Endothelial cell of hepatic sinusoid (primary cell): ENCODE data around the gene FOXO1.

Experiments used
- in situ Hi-C: cut with HindIII; loops from 2 replicates; pipeline ENCODE4 v1.10.0; 2017; ENCODE audit warnings: low sequenced_read_pairs

FOXO1 gene

DNA sequence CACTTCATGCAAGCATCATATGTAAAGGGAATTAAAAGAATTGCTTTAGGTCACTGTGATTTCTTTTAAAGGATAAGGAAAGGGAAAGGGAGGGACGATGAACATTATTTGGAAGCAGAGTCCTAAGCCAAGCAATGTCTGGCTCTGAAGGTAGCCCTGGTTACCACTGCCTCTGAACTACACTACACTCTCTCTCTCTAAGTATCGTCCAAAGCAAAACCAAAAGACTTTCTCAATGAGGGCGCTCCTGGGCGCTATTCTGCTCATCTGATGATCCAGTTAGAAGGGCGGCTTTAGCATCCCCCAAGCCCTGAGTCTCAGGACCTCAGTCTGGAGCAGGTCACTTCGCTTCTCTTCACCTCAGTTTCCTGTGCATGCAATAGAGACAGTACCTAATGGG is 26.2 kb downstream of the FOXO1 start:
- in situ Hi-C loops, result loop anchor here (10.0 kb wide), 1 partner anchor 55 kb away; no protein-coding TSS in a partner anchor

DNA sequence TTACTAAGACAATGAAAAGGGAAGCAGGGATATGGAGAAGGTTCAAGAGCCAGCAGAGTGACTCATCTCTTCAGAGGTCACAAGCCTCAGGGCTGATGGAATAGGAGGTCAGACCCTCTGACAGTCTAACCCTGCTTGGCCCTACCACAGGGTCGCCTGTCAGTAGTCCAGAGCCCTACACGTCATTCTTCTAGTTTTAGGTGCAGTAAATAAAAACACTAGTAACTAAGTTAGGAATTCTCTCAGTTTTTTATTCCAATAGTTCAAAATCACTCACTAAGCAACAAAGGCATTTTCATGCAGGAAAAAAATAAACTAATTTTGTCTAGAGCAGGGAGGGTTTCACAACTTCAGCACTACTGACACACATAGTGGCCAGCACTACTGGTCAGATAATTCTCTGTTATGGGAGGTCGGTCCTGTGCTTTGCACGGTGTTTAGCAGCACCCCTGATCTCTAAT is 27.2 kb downstream of the FOXO1 start:
- in situ Hi-C loops, result no loop called here

DNA sequence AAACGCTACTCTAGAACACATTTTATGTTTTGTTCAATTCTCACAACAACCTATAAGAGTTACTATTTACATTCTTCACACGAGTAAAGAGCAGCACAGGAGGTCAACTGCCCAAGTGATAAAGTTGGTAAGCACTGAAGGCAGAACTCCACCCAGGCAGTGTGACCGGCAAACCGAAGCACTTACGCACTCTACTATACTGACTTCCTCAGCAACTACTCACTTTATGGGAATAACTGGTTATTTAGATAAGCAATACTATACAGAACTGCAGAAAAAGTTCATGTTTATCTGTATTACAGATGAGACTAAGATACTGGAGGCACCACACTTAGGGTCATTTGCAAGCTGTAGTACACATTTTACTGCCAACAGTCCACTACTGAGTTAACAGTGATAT is 28.8 kb downstream of the FOXO1 start:
- in situ Hi-C loops, result no loop called here

DNA sequence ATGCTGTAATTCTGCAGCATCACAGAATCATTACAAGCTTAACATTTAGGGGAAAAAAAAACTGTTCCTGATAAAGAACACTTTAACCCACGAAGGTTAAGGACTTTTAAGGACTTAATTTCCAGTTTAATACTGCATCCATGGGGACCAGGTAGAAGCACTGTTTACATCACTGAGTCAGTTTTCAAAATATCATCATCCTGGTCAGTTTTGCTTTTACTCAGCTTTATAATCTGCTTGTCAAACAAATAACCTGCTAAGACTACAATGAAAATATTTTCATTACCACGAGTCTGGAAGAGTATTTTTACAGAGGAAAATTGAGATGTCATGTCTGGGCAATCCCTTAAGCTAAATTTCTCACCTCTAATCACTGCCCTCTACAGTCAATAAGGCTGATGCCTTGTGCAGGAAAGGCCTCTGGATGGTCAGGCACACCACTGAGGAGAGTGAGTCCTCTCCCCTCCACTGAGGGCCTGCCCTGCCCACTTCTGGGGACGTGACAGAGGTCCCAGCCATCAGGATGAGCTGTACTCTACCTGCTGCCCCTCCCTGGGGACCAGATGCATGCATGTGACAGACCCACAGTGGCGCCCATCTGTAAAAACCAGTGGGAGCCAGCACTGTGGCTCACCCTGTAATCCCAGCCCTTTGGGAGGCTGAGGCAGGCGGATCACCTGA is 31.0 kb downstream of the FOXO1 start:
- in situ Hi-C loops, result no loop called here

DNA sequence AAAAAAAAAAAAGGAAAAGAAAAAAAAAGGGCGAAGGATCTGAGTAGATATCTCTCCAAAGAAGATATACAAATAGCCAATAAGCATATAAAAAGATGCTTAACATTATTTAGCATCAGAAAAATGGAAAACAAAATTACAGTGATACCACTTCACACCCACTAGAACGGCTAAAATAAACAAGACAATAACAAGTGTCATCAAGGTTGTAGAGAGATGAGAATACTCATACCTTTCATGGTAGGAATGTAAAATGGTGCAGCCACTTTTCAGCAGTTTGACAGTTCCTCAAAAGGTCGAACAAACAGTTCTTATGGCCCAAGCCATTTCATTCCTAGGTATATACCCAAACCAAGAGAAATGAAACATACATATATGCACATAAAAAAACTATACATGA is 33.5 kb downstream of the FOXO1 start:
- in situ Hi-C loops, result no loop called here

DNA sequence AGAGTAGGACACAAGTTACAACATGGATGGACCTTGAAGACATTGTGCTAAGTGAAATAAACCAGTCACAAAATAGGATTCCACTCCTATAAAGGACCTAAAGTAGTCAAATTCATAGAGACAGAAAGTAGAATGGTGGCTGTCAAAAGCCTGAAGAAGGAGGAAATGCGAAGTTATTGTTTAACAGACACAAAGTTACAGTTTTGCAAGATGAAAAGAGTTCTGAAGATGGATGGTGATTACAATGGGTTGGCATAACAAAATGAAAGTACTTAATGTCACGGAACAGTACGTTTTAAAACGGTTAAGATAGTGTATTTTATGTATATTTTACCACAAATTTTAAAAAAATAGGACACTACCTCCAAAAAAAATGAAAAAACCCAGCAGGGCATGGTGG is 34.8 kb downstream of the FOXO1 start:
- in situ Hi-C loops, result no loop called here

DNA sequence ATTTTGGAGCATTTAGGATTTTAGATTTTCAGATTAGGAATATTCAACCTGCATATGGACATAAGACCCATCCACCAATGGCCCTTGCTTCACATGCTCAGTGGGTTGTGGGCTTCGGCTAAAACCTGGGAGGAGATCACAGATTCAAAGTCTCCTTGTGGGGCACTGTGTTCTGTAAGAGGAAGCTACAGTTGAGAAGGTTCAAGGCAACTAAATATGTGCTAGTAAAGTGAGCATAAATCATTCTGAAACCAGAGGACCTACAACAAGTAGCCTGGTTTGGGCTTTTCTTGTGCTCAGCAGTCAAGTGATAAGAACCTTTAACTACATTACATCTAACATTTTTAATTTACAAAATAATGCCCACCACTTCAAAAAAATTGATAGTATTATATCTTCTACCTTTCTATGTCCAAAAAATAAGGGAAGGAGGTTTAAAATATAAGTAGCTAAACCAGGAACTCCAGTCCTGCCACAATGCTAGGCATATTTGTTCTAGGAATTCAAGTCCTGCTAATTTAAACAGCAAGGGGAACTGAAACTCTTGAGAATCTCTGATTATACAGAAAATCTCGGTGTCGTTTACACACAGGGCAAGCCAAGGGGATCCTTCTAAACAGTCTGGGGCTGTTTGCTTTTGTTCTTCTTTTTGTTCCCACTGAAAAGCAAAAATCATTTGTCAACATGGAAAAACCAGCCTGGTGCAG is 36.6 kb downstream of the FOXO1 start:
- in situ Hi-C loops, result no loop called here

DNA sequence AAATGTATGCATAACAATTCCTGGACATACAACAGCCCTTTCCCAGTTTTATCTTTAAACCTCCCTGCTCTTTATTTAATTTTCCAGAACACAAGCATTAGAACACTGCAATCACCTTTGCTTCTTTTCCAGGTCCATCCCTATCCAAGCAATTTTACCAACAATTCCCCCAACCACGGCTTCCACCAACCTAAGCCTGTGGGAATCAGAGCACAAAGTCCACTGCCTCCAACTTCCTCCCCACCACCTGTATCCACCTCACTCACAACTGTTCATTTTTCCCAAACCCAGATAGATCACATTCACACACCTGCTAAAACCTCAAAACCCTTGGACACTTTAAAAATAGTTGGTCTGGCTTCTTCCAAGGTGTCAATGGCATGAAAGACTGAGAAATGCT is 39.5 kb downstream of the FOXO1 start:
- in situ Hi-C loops, result no loop called here

DNA sequence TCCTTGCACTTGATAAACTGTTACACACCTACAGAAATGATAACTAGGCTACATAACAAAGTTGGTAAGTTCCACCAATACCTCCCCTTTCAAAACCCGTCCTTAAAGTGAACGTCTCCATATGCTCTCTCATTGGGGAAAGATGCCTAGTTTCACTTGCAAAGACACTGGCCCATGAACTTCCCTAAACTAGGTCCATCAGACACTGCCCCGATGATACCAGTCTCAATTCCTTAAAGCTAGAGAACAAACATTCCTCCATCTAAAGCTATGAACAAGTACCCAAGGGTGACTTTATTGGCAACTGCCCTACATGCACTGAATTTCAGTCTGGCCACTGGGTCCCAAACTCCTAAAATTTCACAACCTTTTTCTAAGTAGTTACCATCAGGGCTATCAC is 39.9 kb downstream of the FOXO1 start:
- in situ Hi-C loops, result no loop called here

DNA sequence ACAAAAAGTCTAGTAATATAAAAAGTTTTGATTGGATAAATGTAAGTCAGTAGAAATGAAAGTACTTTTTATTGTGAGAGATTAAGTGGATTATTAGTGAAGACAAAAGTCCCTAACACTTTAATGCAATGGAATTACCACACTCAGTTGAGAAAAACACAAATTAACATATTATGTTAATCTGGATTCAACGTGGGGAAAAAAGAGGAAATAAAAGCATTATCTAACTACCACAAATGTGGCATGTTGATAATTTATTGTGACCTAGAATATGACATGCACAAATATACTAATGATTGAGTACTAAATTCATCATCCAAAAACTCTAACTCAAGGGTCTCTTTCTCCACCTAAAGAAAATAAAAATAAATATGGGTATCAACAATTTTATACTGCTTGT is 41.5 kb downstream of the FOXO1 start:
- in situ Hi-C loops, result no loop called here

DNA sequence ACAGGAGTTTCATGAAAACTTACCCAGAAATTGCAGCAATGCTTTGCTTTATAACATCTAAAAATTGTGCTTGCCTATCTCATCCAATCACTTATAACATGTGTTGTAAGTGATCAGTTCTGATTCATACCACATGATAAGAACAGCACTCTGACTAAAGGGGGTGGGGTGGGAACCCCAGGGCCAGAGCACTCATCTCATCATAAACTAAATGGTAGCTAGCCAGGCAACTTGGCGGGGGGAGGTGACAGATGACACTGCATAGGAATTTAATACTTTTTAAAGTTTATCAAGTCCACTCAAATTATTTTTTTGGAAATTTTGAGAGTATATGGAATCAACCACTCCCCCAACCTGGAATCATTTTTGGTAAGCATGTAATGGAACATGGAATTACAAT is 42.1 kb downstream of the FOXO1 start:
- in situ Hi-C loops, result no loop called here

DNA sequence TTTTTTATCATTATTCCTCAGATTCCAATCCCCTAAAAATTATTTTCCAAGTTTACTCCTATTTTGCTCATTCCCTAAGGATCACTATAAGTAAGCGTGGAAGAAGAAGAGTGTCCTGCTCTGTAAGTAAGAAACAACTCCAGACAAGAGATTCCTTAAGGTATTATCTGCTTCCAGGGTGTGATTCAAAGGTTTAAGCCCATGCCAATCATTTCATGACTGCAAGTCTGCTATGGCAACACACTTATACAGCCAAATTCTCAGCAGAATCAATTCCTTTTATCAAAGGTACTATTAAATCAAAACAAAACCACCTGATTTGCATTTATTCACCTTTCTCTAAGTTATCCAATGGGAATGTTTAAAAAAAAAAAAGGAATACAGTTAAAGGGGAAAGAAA is 43.7 kb downstream of the FOXO1 start:
- in situ Hi-C loops, result no loop called here

DNA sequence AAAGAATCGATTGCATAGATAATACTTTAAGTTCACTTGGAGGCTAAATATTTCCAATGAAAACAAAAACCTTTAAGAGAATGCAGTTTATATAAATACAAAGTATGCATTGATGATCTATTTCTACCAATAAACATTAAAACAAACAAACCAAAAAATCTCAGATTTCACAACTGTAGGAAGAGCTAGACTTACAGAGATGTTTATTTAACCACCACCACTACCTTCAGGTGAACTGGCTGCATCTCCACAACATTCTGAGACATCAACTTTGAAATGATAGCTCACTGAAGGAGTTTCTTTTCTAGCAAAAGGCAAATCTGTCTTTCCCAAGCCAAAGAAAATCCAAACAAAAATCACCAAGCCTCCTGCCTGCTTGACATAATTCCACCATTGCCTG is 44.2 kb downstream of the FOXO1 start:
- in situ Hi-C loops, result no loop called here

DNA sequence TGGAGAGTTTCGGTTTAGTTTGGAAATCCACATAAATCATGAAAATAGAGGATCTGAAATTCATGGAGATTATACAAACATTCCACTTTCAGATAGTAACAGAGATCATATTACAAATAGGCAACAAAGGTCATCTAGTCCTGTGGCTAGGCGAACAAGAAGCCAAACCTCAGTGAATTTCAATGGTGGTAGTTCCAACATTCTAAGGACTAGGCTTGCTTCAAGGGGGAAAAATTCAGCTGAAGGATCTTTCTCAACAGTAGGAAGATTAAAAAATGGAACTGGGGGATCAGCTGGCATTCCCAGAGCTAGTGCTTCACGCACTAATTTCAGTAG is 47.0 kb downstream of the FOXO1 start:
- in situ Hi-C loops, result no loop called here

DNA sequence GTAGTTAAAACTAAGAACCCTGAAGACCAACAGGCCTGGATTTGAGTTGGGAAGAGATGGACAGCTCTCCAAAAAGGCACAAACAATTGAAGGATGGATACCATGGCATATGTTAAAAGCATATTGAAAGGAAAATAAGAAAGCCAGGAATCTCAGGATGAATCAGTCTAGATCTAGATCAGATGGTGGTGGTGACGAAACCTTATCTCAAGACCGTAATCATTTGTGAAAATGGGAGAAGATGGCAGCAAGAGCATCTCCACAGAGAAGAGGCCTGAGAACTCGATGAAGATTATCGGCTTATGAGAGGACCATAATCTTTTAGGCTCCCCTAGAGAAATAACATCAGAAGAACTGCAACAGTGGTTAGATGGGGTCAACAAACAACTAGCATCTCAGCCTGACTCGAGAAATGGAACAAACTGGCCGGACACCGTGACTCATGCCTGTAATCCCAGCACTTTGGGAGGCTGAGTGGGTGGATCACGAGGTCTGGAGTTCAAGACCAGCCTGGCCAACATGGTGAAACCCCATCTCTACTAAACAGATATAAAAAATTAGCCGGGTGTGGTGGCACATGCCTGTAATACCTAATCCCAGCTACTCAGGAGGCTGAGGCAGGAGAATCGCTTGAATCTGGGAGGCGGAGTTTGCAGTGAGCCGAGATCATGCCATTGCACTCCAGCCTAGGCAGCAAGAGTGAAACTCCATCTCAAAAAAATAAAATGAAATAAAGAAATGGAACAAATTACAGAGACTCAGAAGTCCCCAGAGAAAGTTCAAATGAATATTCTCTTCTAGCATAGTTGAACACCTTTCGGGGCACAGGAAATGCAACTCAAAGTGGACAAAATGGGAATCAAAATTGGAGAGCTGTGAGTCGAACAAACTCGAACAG is 47.6 kb downstream of the FOXO1 start:
- in situ Hi-C loops, result no loop called here

DNA sequence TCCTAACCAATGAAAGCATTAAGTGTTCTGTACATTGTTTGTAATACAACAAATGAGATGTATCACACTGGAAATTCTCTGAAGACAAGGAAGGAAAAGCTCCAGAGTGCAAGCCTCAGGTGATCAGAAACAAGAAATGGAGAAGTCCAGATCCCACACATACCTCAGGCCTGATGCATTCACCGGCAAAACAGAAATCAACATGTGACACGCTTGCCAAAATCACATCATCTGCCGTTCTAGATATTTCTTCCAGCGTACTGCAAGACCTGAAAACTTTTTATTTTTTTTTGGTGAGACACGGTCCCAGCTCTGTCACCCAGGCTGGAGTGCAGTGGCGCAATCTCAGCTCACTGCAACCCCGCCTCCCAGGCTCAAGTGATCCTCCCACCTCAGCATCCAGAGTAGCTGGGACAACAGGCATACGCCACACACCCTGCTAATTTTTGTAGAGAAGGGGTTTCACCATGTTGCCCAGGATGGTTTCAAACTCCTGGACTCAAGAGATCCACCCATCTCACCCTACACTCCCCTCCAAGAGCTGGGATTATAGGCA is 48.6 kb downstream of the FOXO1 start:
- in situ Hi-C loops, result no loop called here

DNA sequence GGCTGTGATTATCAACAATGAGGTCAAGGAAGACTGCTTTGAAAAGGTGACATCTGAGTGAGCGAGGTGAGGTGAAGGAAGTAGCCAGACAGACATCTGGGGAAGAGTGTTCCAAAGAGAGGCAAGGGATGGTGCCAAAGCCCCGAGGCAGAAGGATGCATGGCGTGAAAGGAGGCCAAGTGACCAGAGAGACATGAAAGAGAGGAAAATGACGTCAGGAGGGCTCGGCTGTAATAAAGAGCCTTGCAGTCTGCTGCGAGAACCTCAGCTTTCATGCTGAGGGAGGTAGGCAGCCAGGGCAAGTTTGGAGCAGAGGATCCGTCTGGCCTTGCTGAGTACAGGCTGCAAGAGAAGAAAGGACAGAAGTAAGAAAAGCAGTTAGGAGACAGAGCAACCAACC is 50.8 kb downstream of the FOXO1 start:
- in situ Hi-C loops, result no loop called here

DNA sequence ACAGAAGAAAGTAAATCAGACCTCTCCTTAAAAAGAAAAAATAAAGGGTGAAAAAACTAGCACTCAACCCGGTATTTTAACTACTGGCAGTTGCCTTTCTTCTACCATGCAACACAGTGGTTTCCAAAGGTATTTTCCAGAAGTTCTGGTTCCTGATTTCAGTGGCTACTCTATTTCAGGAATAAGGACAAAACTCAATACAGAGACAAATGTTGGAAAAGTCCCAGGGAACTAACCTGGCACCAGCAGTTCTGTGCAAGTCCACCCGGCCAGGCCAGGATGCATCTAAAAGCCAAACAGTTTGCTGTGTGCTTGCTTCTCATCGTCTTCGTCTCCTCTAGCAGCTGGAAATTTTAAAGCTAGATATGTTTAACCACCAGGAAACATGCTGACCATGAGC is 52.5 kb downstream of the FOXO1 start:
- in situ Hi-C loops, result no loop called here

DNA sequence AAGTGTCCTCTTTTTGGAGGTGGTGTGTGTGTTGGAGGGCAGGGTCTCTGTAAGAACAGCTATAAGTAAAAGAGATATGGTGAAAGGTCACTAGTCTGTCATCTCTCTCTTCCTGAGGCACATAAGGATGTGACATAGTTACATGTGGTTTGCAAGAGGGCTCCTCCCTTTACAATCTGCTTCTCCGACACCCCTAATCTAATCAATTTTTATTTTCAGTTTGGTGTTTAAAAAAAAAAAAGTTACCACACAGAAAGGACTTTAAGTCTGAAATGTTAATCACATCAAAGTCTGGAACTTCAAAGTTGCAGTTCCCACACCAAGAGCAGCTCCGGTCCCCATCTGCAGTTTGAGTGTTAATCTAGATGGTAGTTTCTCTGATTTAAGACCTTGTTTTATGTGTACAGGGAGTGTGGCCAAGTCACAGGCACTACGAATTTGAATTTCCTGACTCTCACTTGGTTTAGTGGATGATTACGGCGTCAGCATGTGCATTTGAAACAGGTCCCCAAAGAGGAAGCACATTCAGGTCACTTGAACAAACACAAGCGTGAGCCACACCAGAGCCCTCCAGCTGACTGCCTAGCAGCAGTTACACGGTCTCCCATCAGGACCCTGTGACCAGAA is 53.1 kb downstream of the FOXO1 start:
- in situ Hi-C loops, result no loop called here

DNA sequence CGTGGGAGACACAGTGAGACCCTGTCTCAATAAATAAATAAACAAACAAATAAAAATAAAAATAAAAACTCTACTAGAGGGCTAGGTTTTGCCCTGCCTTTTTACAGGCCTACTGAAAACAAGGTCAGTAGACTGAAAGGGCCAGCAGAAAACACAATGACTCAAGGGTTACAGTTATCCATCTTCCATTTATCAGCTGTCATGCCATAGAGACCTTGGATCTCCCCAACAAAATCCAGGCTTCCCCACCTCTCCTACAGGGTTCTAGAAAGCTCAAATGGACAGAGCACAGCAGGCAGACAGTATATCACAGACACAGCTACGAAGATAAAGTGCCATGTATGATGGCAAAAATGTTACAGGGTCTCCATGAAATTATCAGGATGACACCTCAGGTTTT is 54.4 kb downstream of the FOXO1 start:
- in situ Hi-C loops, result no loop called here

DNA sequence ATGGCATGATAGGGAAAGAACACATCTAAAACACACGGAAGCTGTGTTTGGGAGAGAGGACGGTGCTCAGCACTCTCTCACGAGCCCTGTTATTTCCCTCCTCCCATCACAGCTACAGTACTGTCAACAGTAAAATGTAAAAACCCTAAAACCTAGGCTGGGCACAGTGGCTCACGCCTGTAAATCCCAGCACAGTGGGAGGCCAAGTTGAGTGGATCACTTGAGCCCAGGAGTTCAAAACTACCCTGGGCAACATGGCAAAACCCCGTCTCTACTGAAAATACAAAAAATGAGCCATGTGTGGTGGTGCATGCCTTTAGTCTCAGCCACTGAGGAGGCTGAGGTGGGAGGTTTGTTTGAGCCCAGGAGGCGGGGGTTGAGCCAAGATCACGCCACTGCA is 54.8 kb downstream of the FOXO1 start:
- in situ Hi-C loops, result no loop called here
